Mesendoderm (in vitro differentiated cells): ENCODE data around the gene TAS2R20.

Experiments used
- DNase-seq: peaks from one replicate; pipeline ENCODE4 v3.0.0; 2013
- H2AK5ac ChIP-seq: 2 replicates; pipeline ENCODE4 v1.6.1; 2013; ENCODE audit warnings: low read length, inconsistent platforms
- H2BK120ac ChIP-seq: 2 replicates; pipeline ENCODE4 v1.6.1; 2013; ENCODE audit warnings: low read depth, mild to moderate bottlenecking, low read length, moderate library complexity, mixed read lengths
- H2BK15ac ChIP-seq: replicated peaks from 2 replicates; pipeline ENCODE4 v1.6.1; 2013; ENCODE audit warnings: low read depth, mild to moderate bottlenecking, moderate library complexity
- H2BK5ac ChIP-seq: 2 replicates; pipeline ENCODE4 v1.6.1; 2013; ENCODE audit warnings: low read length, inconsistent platforms
- H3K18ac ChIP-seq: 2 replicates; pipeline ENCODE4 v1.6.1; 2013; ENCODE audit warnings: mild to moderate bottlenecking, low read length, mixed read lengths
- H3K23ac ChIP-seq: one replicate; pipeline ENCODE4 v1.6.1; 2013; ENCODE audit warnings: low read length
- H3K27ac ChIP-seq: 2 replicates; pipeline ENCODE4 v1.5.1; 2013; ENCODE audit warnings: low read depth, mild to moderate bottlenecking, inconsistent platforms, low read length, moderate library complexity
- H3K27me3 ChIP-seq: 2 replicates; pipeline ENCODE4 v1.6.1; 2013; ENCODE audit warnings: low read length, control low read depth, mild to moderate bottlenecking, inconsistent platforms; ENCODE audit not compliant: insufficient read depth, poor library complexity
- H3K36me3 ChIP-seq: 2 replicates; pipeline ENCODE4 v1.6.1; 2013; ENCODE audit warnings: low read length, inconsistent platforms; ENCODE audit not compliant: control insufficient read depth, insufficient read depth
- H3K4ac ChIP-seq: one replicate; pipeline ENCODE4 v1.6.1; 2013; ENCODE audit warnings: low read depth, mild to moderate bottlenecking, low read length, moderate library complexity
- H3K4me1 ChIP-seq: 2 replicates; pipeline ENCODE4 v1.6.1; 2013; ENCODE audit warnings: low read depth, low read length, inconsistent platforms; ENCODE audit not compliant: control insufficient read depth
- H3K4me2 ChIP-seq: 2 replicates; pipeline ENCODE4 v1.6.1; 2013; ENCODE audit warnings: low read length
- H3K4me3 ChIP-seq: 2 replicates; pipeline ENCODE4 v1.5.1; 2013; ENCODE audit warnings: mild to moderate bottlenecking, low read length
- H3K56ac ChIP-seq: one replicate; pipeline ENCODE4 v1.6.1; 2013; ENCODE audit warnings: low read length
- H3K79me1 ChIP-seq: 2 replicates; pipeline ENCODE4 v1.6.1; 2013; ENCODE audit warnings: low read length, inconsistent platforms
- H3K79me2 ChIP-seq: 2 replicates; pipeline ENCODE4 v1.6.1; 2013; ENCODE audit warnings: mild to moderate bottlenecking, low read length; ENCODE audit not compliant: control insufficient read depth, insufficient read depth
- H3K9ac ChIP-seq: 2 replicates; pipeline ENCODE4 v1.6.1; 2013; ENCODE audit warnings: low read length, inconsistent platforms
- H4K5ac ChIP-seq: one replicate; pipeline ENCODE4 v1.6.1; 2013; ENCODE audit warnings: low read length
- H4K8ac ChIP-seq: one replicate; pipeline ENCODE4 v1.6.1; 2013; ENCODE audit warnings: low read depth, mild to moderate bottlenecking, control low read depth, low read length, moderate library complexity
- WGBS: extraction: QIAGEN DNeasy Blood & Tissue Kit; methylation state at CpG from one replicate; pipeline ENCODE4 v1.1.7; 2013; ENCODE audit warnings: low lambda C conversion rate, missing lambda C conversion rate; ENCODE audit not compliant: insufficient coverage; ENCODE audit errors: extremely low coverage; 5-methylcytosine and 5-hydroxymethylcytosine counted together

Gene TAS2R20

GRCh38 chr12:11026118-11026517, 28.0 kb upstream of the TAS2R20 start:
- Histone ChIP-seq H4K5ac (no peak overlapping the region), H2BK15ac (no peak overlapping the region), H3K18ac (no peak overlapping the region), H3K4me3 (no peak overlapping the region), H3K79me1 (no peaks in the 10 kb centered on the region), H3K79me2 (no peaks in the 10 kb centered on the region), H3K56ac (no peak overlapping the region), H3K4me2 (no peak overlapping the region), H3K23ac (no peak overlapping the region), H3K9ac (no peak overlapping the region), H3K27ac (no peak overlapping the region), H3K4me1 (no peaks in the 10 kb centered on the region), H3K36me3 (peaks cover 1% of the 10 kb centered on the region), H3K4ac (no peak overlapping the region), H2BK5ac (no peak overlapping the region), H2BK120ac (no peak overlapping the region), H4K8ac (no peak overlapping the region), H2AK5ac (no peak overlapping the region), H3K27me3 (no peaks in the 10 kb centered on the region)
- DNase-seq: peak; percentile 77
- WGBS: no CpG with 5 or more reads among the region's 6 CpGs

- no peak overlapping the region for H3K27ac ChIP-seq
- H3K18ac ChIP-seq: no peak overlapping the region
- no peak overlapping the region for H3K56ac ChIP-seq
- no peak overlapping the region for H2BK5ac ChIP-seq
- H3K4me2 ChIP-seq: no peak overlapping the region
- H2AK5ac ChIP-seq: no peak overlapping the region
- H3K27me3 ChIP-seq: peaks cover 1% of the 10 kb centered on the region
- H3K9ac ChIP-seq: no peak overlapping the region
- H3K23ac ChIP-seq: no peak overlapping the region
- H3K4me1 ChIP-seq: no peaks in the 10 kb centered on the region
- no peak overlapping the region for H2BK120ac ChIP-seq
- H4K5ac ChIP-seq: no peak overlapping the region
- no peak for DNase-seq
- H3K79me2 ChIP-seq: no peaks in the 10 kb centered on the region
- H3K4ac ChIP-seq: no peak overlapping the region
- peaks cover 1% of the 10 kb centered on the region for H3K36me3 ChIP-seq
- H4K8ac ChIP-seq: no peak overlapping the region
- no CpG with 5 or more reads among the region's 2 CpGs for WGBS
- no peak overlapping the region for H3K4me3 ChIP-seq
- no peaks in the 10 kb centered on the region for H3K79me1 ChIP-seq
- H2BK15ac ChIP-seq: no peak overlapping the region
Observed at GRCh38 chr12:11023387-11023786, 25.3 kb upstream of the TAS2R20 start.

GRCh38 chr12:11022520-11022919, 24.4 kb upstream of the TAS2R20 start, which contains the start of gene TAS2R19:
TSS of gene TAS2R19 (minus strand) at chr12:11022620. CDS start at chr12:11022571, 49 bp downstream.
- Histone ChIP-seq H2BK15ac (no peak within 1 kb of the TSS), H3K79me2 (no peaks in the 10 kb centered on the region), H3K18ac (no peak within 1 kb of the TSS), H3K56ac (no peak within 1 kb of the TSS), H3K27me3 (peaks cover 1% of the 10 kb centered on the region), H4K5ac (no peak within 1 kb of the TSS), H2BK5ac (no peak within 1 kb of the TSS), H3K23ac (no peak within 1 kb of the TSS), H4K8ac (no peak within 1 kb of the TSS), H3K4me3 (no peak within 1 kb of the TSS), H2BK120ac (no peak within 1 kb of the TSS), H3K79me1 (no peaks in the 10 kb centered on the region), H3K27ac (no peak within 1 kb of the TSS), H3K9ac (no peak within 1 kb of the TSS), H3K36me3 (peaks cover 1% of the 10 kb centered on the region), H3K4me1 (no peaks in the 10 kb centered on the region), H3K4me2 (no peak within 1 kb of the TSS), H2AK5ac (no peak within 1 kb of the TSS), H3K4ac (no peak within 1 kb of the TSS)
- WGBS: no CpG with 5 or more reads among the region's 1 CpG
- DNase-seq: no peak

DNA sequence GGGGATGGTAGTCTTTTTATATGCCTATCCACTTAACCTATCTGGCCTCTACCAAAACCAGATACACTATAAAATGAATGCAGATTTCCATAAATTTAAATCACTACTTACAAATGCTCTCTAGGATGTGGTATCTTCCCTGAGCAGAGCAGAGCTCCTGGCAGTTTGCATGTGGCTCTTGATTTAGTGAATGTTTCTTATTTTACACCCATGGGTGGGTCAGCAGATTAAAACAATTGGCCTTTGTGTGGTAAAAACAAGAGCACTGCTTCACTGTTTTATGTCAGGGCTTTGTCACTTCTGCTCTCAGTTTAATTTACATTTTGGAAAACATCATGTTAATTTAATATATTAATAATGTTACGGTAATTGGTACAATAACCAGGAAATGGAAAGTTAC, 18.8 kb upstream of the TAS2R20 start:
- DNase-seq: no peak
- Histone ChIP-seq H3K79me1 (no peaks in the 10 kb centered on the region), H3K27me3 (peaks cover 1% of the 10 kb centered on the region), H3K4me1 (no peaks in the 10 kb centered on the region), H2BK15ac (no peak overlapping the region), H3K27ac (no peak overlapping the region), H3K36me3 (peaks cover 1% of the 10 kb centered on the region), H4K8ac (no peak overlapping the region), H2BK120ac (no peak overlapping the region), H3K4ac (no peak overlapping the region), H4K5ac (no peak overlapping the region), H2AK5ac (no peak overlapping the region), H3K9ac (no peak overlapping the region), H3K4me3 (no peak overlapping the region), H3K23ac (no peak overlapping the region), H2BK5ac (no peak overlapping the region), H3K56ac (no peak overlapping the region), H3K79me2 (no peaks in the 10 kb centered on the region), H3K4me2 (no peak overlapping the region), H3K18ac (no peak overlapping the region)
- no CpG with 5 or more reads among the region's 1 CpG for WGBS

DNA sequence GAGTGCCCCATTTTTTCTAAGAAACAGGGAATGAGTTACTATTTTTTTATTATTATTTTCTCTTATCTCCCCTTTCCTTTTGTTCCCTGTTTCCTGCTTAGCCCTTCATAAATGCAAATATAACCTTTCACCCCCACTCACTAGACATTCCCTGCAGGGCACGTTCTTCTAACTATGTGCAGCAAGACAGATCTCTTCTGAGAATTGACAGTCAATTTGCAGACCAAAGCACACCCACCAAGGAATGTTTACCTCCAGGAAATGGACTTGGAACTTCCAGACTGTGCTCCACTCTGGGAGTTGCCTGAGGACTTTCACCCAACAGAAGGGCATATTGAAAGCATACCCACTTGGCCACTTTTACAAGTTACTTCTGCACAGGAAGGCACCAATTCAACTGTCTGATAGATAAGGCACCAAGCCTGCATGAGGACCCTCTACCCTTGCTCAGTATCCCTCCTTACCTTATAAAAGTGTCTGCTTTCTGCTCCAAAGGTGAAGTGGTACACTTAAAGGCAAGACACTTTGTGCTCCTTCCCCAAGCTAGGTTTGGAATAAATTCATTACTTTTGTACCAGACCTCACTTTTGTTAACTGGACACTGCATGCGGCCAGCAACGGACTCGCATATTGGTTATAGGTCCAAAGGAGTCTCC, 17.8 kb upstream of the TAS2R20 start:
- no peak for DNase-seq
- Histone ChIP-seq H2BK15ac (no peak overlapping the region), H4K8ac (no peak overlapping the region), H3K18ac (no peak overlapping the region), H3K27ac (no peak overlapping the region), H3K36me3 (no peaks in the 10 kb centered on the region), H3K4me3 (no peak overlapping the region), H4K5ac (no peak overlapping the region), H2BK120ac (no peak overlapping the region), H3K23ac (no peak overlapping the region), H2BK5ac (no peak overlapping the region), H3K79me2 (no peaks in the 10 kb centered on the region), H3K4ac (no peak overlapping the region), H3K4me1 (no peaks in the 10 kb centered on the region), H3K4me2 (no peak overlapping the region), H3K79me1 (no peaks in the 10 kb centered on the region), H3K56ac (no peak overlapping the region), H3K27me3 (peaks cover 1% of the 10 kb centered on the region), H3K9ac (no peak overlapping the region), H2AK5ac (no peak overlapping the region)
- WGBS: no CpG with 5 or more reads among the region's 4 CpGs

- Histone ChIP-seq H2BK5ac (no peak overlapping the region), H3K27ac (no peak overlapping the region), H4K8ac (no peak overlapping the region), H3K79me1 (no peaks in the 10 kb centered on the region), H3K4me1 (no peaks in the 10 kb centered on the region), H3K18ac (no peak overlapping the region), H2BK120ac (no peak overlapping the region), H3K27me3 (no peaks in the 10 kb centered on the region), H2BK15ac (no peak overlapping the region), H3K4me3 (no peak overlapping the region), H2AK5ac (no peak overlapping the region), H4K5ac (no peak overlapping the region), H3K79me2 (no peaks in the 10 kb centered on the region), H3K9ac (no peak overlapping the region), H3K23ac (no peak overlapping the region), H3K4me2 (no peak overlapping the region), H3K4ac (no peak overlapping the region), H3K36me3 (no peaks in the 10 kb centered on the region), H3K56ac (no peak overlapping the region)
- no peak for DNase-seq
Observed at GRCh38 chr12:11014234-11014633, 16.1 kb upstream of the TAS2R20 start.
